Endothelial cell of umbilical vein (primary cell): Measurements from ENCODE around the gene CBX3. TPM values are rescaled to one million over a fixed set of nuclear protein-coding genes. Genes with fewer than 3 reads are reported as not detected.

ENCODE experiments used
- BruUV-seq: library from RNA; stranded (reverse); fragments of 400-500 nt; replicated peaks from 2 replicates; lab custom pipeline; 2021; lab: Mats Ljungman, UMichigan
- CTCF ChIA-PET: fragments of 300-600, 350-600 bp; sonication (Branson Sonifier 250); formaldehyde crosslinking; loops from one replicate; lab custom pipeline; 2021; ENCODE audit warnings: antibody characterized with exemption, inconsistent platforms; lab: Charles Lee
- POLR2A ChIA-PET: fragments of 300-600, 350-600 bp; sonication (Branson Sonifier 250); formaldehyde crosslinking; loops from one replicate; lab custom pipeline; 2021; ENCODE audit warnings: antibody characterized with exemption, inconsistent platforms; lab: Charles Lee
- DNase-seq: peaks from one replicate; pipeline ENCODE4 v3.0.0-alpha.2; 2011; ENCODE audit warnings: low read depth, low spot score
- FAIRE-seq: peaks from 2 replicates; lab custom pipeline; 2011; peaks lifted over from hg19 to GRCh38; lab: Jason Lieb, UNC
- H2AFZ ChIP-seq: 2 replicates; pipeline ENCODE4 v1.6.0; 2012; ENCODE audit warnings: low read depth, low read length, control low read depth, inconsistent platforms
- H3K27ac ChIP-seq: 2 replicates; pipeline ENCODE4 v1.5.1; 2011; ENCODE audit warnings: low read depth, mild to moderate bottlenecking, control low read depth, low read length, moderate library complexity; ENCODE audit not compliant: insufficient read depth
- H3K27me3 ChIP-seq, 2 experiments: 2 replicates each; pipeline versions ENCODE4 v1.6.0 to v1.6.1; 2011; ENCODE audit warnings: low read length in 2 of 2, mixed read lengths in 1 of 2; ENCODE audit not compliant: control insufficient read depth in 2 of 2, insufficient read depth in 2 of 2
- H3K36me3 ChIP-seq, 2 experiments: 2 replicates in 1 of 2; 3 replicates in 1 of 2; pipeline ENCODE4 v1.5.1; 2011; ENCODE audit warnings: low read length in 2 of 2, mild to moderate bottlenecking in 1 of 2, moderate library complexity in 1 of 2; ENCODE audit not compliant: control insufficient read depth in 2 of 2, insufficient read depth in 2 of 2; ENCODE audit errors: extremely low read depth in 1 of 2
- H3K4me1 ChIP-seq: 3 replicates; pipeline ENCODE4 v1.5.1; 2011; ENCODE audit warnings: mild to moderate bottlenecking, low read length; ENCODE audit not compliant: control insufficient read depth, insufficient read depth; ENCODE audit errors: extremely low read depth
- H3K4me2 ChIP-seq: 2 replicates; pipeline ENCODE4 v1.6.1; 2011; ENCODE audit warnings: low read length, control low read depth, mixed read lengths; ENCODE audit not compliant: insufficient read depth
- H3K4me3 ChIP-seq, 3 experiments: fragments of 200-600 bp in 1 of 3; sonication (generic), shearing (Covaris generic) in 1 of 3; replicated peaks in 1 of 3; 2 replicates each; pipeline ENCODE4 v1.5.1; 2011 to 2016; ENCODE audit warnings: control low read depth in 3 of 3, low read length in 3 of 3, mild to moderate bottlenecking in 2 of 3, inconsistent platforms in 1 of 3, low read depth in 1 of 3, moderate library complexity in 1 of 3; ENCODE audit not compliant: insufficient read depth in 1 of 3
- H3K79me2 ChIP-seq: 2 replicates; pipeline ENCODE4 v1.6.0; 2012; ENCODE audit warnings: low read length, inconsistent platforms; ENCODE audit not compliant: control insufficient read depth, insufficient read depth
- H3K9ac ChIP-seq: replicated peaks from 2 replicates; pipeline ENCODE3; 2011; ENCODE audit warnings: low read length, control low read depth; ENCODE audit not compliant: insufficient read depth; ENCODE audit errors: extremely low read depth
- H3K9me1 ChIP-seq: replicated peaks from 3 replicates; pipeline ENCODE4 v1.6.0; 2011; ENCODE audit warnings: mild to moderate bottlenecking, low read length; ENCODE audit not compliant: control insufficient read depth, insufficient read depth; ENCODE audit errors: extremely low read depth
- H3K9me3 ChIP-seq: replicated peaks from 2 replicates; pipeline ENCODE4 v1.5.1; 2012; ENCODE audit warnings: low read length, inconsistent platforms; ENCODE audit not compliant: control insufficient read depth, insufficient read depth
- H4K20me1 ChIP-seq: replicated peaks from 2 replicates; pipeline ENCODE3; 2011; ENCODE audit warnings: mild to moderate bottlenecking, low read length; ENCODE audit not compliant: control insufficient read depth, insufficient read depth; ENCODE audit errors: extremely low read depth
- CTCF ChIP-seq, 2 donors: IDR thresholded peaks; 1 replicate in 1 of 2; 2 replicates in 1 of 2; pipeline ENCODE4 v1.5.1; 2011; ENCODE audit warnings: low read length in 2 of 2, mild to moderate bottlenecking in 2 of 2, moderate library complexity in 2 of 2, control low read depth in 1 of 2, inconsistent platforms in 1 of 2, low read depth in 1 of 2; ENCODE audit not compliant: insufficient read depth in 1 of 2; ENCODE audit errors: extremely low read depth in 1 of 2
- EZH2 ChIP-seq: IDR thresholded peaks from 2 replicates; pipeline ENCODE4 v1.6.1; 2012; ENCODE audit warnings: borderline replicate concordance, low read depth, mild to moderate bottlenecking, moderate library complexity, low read length, inconsistent platforms; ENCODE audit not compliant: severe bottlenecking
- FOS ChIP-seq: IDR thresholded peaks from 2 replicates; pipeline ENCODE4 v1.6.1; 2011; ENCODE audit warnings: mild to moderate bottlenecking, low read length, moderate library complexity, borderline replicate concordance; ENCODE audit not compliant: insufficient read depth
- GATA2 ChIP-seq: IDR thresholded peaks from 2 replicates; pipeline ENCODE4 v1.7.0; 2011; ENCODE audit warnings: low read depth, mild to moderate bottlenecking, moderate library complexity, mixed read lengths, low read length; ENCODE audit not compliant: insufficient read length, insufficient read depth
- JUN ChIP-seq: IDR thresholded peaks from 2 replicates; pipeline ENCODE4 v1.6.1; 2011; ENCODE audit warnings: borderline replicate concordance, low read depth; ENCODE audit not compliant: insufficient read length, insufficient read depth
- MYC ChIP-seq: IDR thresholded peaks from one replicate; pipeline ENCODE4 v1.6.1; 2011; ENCODE audit warnings: mild to moderate bottlenecking, low read depth, low read length
- POLR2A ChIP-seq: IDR thresholded peaks from 2 replicates; pipeline ENCODE4 v1.6.1; 2012; ENCODE audit warnings: low read depth, mild to moderate bottlenecking, control low read depth, low read length
- POLR2AphosphoS5 ChIP-seq: IDR thresholded peaks from 2 replicates; pipeline ENCODE4 v1.6.1; 2012; ENCODE audit warnings: low read depth, mild to moderate bottlenecking, control low read depth, low read length, moderate library complexity; ENCODE audit not compliant: insufficient read depth
- dilution Hi-C: fragments of 300-500 bp; cut with MboI; formaldehyde crosslinking; loops from one replicate; pipeline ENCODE4 v1.15.0; 2019; ENCODE audit warnings: low sequenced_read_pairs; ENCODE audit not compliant: extremely low pct_ligation_motif_present
- intact Hi-C: fragments of 100-400 bp; cut with micrococcal nuclease; formaldehyde crosslinking; loops from one replicate; pipeline ENCODE4 v1.10.0; 2022
- polyA plus RNA-seq, 4 experiments: library from polyadenylated mRNA; depleted of rRNA in 3 of 4; stranded (reverse) in 3 of 4; unstranded in 1 of 4; fragments of >200 nt; gene quantifications; 2 replicates each; pipeline versions ENCODE4 v1.2.1 to v1.2.3, GENCODE V29; 2011 to 2012; ENCODE audit warnings: missing spikeins in 1 of 4
- total RNA-seq: library from RNA; stranded (reverse); gene quantifications from 2 replicates; pipeline ENCODE4 v1.2.3, GENCODE V29; 2021
- TF ChIP-seq, protein P1 (sequence below): IDR thresholded peaks from 2 replicates; pipeline ENCODE4 v1.6.1; 2011; ENCODE audit not compliant: insufficient read depth, insufficient read length

Gene CBX3
- total and polyA plus RNA-seq, 2 donors (not counting 3 experiments of a cell fraction or from before 2014, with no cell fraction given): 47.5 to 200 TPM

DNA sequence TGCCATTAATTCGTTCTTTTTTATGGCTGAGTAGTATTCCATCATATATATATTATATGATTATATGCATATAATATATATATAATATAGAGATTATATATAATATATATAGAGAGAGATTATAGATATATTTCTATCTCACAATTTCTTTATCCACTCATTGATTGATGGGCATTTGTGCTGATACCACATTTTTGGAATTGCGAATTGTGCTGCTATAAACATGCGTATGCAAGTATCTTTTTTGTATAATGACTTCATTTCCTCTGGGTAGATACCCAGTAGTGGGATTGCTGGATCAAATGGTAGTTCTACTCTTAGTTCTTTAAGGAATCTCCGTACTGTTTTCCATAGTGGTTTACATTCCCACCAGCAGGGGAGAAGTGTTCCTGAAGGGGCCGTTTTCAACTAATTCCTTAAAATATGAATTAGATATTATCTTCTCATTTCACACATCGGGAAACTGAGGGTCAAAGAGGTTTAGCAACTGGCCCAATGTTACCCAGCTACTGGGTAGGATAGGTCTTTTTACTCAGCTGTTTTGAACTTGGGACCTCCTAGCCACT lies 33.0 kb upstream of the CBX3 start:
- DNase-seq (no peak), FAIRE-seq (no peak)
- ChIA-PET POLR2A (no interaction called here), CTCF (no interaction called here)
- peaks cover 14% of the 10 kb centered on the region for H3K79me2 ChIP-seq
- no peak overlapping the region for H3K27ac ChIP-seq
- dilution Hi-C loops (no loop called here), intact Hi-C loops (no loop called here)
- H3K9ac ChIP-seq: no peak overlapping the region
- H4K20me1 ChIP-seq: no peaks in the 10 kb centered on the region
- H3K9me3 ChIP-seq: no peaks in the 10 kb centered on the region
- no peak overlapping the region for H3K4me3 ChIP-seq
- H3K27me3 ChIP-seq: no peaks in the 10 kb centered on the region
- H3K9me1 ChIP-seq: no peaks in the 10 kb centered on the region
- no TSS peak for BruUV-seq
- H3K4me1 ChIP-seq: no peaks in the 10 kb centered on the region
- no peaks in the 10 kb centered on the region for H3K36me3 ChIP-seq
- H2AFZ ChIP-seq: no peak overlapping the region
- H3K4me2 ChIP-seq: no peak overlapping the region
- TF ChIP-seq POLR2AphosphoS5 (no peak), GATA2 (no peak), MYC (no peak), EZH2 (no peak), POLR2A (no peak), JUN (no peak), FOS (no peak), CTCF (IDR thresholded peaks at IDR 0.05; ENCODE audit: extremely low read depth in 1 of 2, insufficient read depth in 1 of 2, low read depth in 1 of 2, low read length in 2 of 2) (no peak)
- TF ChIP-seq, protein P1, sequence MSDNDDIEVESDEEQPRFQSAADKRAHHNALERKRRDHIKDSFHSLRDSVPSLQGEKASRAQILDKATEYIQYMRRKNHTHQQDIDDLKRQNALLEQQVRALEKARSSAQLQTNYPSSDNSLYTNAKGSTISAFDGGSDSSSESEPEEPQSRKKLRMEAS: no peak
